Stimulated activated CD4-positive, alpha-beta T cell treated with anti-CD3 and anti-CD28 coated beads, TNF-alpha, amount 100 ng/mL, for 24 hours (primary cell): ENCODE measurements around the gene PLAAT2.
"Not testable (repeated sequence)": the region's sequence is repeated elsewhere in the genome, so short reads cannot be mapped to it uniquely, and the experiment has no call there.

ENCODE experiments used
- DNase-seq, 3 experiments: peaks; one replicate each; pipeline ENCODE4 v3.0.0-alpha.2; 2020; ENCODE audit warnings: low read depth in 3 of 3

Gene PLAAT2

GRCh38 chr11:63578882-63579281, 15.7 kb upstream of the PLAAT2 start:
- not testable (repeated sequence) for DNase-seq

DNA sequence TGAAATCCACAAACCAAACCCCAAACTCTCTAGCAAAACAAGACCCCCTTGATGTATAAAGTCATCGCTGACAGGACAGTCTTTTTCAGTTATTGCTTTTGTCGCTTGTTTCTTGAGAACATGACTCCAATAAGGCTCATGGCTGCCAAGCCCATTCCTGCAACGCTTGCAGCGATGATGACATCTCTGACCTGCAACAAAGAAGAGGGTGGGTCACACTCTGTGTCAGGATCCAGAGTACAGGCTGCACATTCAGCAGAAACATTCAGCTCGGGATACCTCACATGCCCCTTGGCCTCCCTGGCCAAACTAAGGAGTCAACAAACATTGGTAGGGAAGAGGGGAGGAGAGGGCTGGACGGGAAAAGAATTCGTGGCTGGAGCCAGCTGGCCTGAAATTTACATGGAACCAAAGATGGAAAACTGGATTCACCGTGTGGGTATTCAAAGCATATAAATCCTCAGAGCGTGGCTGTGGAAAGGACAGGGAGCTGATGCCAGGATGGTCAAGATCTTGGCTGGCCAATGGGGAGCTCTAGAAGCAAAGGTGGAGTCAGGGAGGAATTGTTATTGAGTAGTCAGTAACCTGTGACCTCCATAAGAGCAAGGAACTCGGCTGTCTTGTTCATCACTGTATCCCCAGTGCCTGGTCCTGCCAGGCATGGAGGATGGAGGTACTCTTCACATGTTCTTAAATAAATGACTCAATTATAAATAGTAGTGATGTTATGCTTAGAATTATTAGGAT, 11.8 kb upstream of the PLAAT2 start:
- no peak for DNase-seq

DNA sequence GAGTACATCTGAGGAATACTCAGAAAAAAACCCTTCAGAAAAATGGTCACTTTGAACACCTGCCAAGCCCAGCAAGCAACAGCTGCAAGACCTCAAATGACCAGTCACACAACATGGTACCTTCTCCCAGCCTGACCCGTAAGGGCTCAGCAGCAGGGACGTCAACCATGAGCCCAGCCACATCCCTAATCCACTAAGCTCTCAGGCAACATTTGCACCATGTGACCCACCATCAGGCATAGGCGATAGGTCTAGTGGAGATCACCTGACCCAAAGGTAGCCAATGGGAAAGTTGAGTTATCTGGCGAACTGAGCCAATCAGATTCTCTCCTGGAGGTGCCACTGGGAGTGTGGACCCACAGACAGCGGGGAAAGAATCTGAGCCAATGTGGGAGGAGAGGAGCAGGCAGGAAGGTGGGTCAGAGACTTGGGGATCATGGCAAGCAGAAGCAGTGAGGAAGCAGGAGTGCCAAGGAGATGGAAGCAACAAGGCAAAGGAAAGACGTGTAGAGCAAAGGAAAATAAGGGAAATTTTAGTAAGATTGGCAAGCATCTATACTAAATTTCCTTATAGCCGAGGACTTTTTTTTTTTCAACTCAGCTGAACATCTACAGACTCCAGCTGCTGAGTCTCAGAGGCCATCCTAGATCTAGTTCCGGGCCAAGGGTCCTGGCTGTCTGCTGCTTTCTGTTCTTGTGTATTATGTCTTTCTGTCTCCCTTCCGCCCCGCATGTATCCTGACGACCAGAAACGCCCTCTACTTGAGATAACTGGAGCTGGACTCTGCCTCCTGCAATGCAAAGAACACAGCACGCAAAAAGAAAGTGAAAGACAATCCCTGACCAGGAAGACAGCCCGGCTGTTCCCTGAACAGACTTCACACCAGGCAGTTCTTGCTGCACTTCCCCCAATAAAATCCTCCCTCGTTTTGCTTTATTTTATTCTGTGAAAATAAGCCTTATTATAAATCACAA, 11.0 kb upstream of the PLAAT2 start:
- no peak for DNase-seq

GRCh38 chr11:63572026-63572688, 9.0 kb upstream of the PLAAT2 start:
- no peak for DNase-seq

DNA sequence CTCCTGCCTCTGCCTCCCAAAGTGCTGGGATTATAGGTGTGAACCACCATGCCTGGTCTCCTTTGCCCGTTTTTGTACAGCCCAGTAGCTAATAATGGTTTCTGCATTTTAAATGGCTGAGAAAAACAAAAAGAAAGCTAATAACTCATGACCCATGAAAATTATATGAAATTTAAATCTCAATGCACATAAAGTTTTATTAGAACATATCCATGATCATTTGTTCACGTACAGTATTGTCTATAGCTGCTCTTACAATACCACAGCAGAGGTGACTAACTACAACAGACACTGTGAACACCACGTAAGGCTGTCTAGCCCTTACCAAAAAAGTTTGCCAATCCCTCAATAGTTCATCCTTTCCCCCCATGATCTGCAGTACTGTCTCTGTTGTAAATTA, 6.4 kb upstream of the PLAAT2 start:
- no peak for DNase-seq

GRCh38 chr11:63567044-63567840, 4.1 kb upstream of the PLAAT2 start:
- peak in 1 of 3 experiments; percentile 54 for DNase-seq

GRCh38 chr11:63564784-63565350, 1.7 kb upstream of the PLAAT2 start:
- DNase-seq, result no peak

DNA sequence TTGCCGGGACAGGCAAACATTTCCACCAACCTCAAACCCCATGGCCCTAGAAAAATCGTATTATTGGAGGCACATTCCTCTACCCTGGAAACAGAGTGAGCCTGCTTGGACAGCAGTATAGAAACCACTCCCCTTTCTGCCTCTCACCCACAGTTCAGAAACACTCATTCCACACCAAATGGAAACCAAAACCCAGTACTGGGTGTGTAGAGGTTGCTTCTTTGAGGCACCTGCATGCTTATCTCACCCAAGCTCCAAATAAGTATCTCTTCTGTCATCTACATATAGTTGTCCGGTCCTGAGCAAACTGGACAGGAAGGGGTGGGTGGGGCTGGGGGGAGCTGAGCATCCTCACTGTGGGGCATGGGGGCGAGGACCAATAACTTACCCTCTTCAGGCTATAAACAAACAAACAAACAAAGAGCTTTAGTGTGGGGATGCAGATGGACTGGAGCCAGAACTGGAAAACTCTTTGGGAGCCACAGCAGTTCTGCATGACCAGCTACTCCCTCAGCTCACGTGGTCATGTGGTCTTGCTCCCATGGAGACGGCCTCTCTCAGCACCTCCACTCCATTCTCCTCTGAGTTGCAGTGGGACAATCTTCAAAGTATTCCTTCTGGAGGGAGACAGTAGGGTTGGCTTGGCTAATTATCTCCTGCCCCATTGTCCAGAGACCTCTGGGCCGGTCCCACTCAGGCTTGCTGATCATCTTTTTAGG, 1.0 kb upstream of the PLAAT2 start:
- no peak for DNase-seq

DNA sequence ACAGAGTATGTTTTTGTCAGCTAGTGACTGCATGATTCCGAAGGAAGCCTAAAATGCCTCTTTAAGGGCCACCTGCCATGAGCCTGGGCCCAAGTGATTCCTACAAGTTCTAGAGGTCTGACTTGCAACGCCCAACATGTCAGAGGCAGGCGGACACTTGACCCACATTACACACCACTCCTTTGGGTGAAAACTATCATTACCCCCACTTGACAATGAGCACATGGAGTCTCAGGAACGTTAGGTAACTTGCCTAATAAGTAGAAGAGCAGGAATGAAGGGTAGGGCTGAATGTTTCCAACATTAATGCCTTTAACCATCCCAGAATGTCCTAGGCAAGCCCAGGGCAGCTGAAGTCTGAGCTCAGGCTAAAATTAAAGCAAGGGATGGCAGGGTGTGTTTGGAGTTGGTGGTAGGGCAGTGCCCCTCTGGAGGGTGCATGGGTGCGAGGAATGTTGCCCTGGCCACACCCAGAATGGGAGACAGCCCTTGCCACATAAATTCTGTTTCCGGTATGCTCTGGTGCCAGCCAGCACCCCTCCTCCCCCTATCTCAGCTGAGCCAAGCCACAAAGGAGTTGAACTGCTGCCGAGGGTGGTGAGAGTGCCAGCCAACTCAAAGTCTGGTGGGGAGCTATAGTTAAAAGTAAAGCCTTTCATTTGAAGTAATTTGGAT, 2.5 kb downstream of the PLAAT2 start:
- no peak for DNase-seq

DNA sequence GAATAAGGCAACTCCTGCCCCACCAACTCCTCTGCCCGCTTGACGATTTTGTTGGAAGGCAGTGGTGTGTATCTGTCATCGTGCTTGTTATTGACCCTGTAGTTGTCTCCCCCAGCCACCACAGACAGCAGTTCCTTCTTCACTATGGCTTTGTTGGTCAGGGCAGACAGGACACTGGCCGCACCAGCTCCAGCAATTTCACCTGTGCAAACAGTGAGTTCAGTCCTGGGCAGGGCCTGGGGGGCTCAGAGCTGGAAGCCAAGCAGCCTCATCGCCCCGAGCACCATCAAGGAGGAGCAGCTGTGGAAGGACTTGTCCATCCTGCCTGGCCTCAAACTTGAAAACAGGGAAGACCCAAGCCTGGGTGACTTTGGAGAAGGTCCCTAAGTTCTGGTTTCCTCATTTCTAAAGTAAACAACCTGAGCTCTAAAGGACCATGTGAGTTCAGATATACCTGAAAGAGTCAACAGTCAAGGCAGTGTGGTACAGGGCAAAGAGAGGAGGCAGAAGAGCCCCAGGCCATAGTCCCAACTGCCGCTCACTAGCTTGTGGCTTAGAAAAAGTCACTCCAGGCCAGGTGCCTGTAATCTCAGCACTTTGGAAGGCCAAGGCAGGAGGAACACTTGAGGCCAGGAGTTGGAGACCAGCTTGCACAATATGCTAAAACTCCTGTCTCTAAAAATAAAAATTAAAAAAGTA, 4.6 kb downstream of the PLAAT2 start:
- no peak for DNase-seq

DNA sequence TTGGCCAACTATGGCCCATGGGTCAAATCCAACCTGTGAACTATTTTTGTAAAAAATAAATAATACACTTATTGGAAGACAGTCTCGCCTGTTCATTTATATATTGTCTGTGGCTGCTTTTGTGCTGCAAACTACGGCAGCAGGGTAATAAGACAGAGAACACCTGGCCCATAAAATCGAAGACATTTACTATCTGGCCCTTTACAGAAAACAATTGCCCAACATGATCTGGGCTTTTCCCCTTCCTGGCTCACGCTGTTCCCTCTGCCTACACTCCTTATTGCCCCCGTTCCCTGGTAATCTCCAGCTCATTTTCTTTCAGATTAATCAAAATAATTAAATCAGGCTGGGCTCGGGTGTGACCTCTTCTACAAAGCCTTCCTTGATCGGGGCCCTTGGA, 5.6 kb downstream of the PLAAT2 start:
- DNase-seq, result no peak

- no peak for DNase-seq
Measured at GRCh38 chr11:63556404-63557013, 6.7 kb downstream of the PLAAT2 start.

DNA sequence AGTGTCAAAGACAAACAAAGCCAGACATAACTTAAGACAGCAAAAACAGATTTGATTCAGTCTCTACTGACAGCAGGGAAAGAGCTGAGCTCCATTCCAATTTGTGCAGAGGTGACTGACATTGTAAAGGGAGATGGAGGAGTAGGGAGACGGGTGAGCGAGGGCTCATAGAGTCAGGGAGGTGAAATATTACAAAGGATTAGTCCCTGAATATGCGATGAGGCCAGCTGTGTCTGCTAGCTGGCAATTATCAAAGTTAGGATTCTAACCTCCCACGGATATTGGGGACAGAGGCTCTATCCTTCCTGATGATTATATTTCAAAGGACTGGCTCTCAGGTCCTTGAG, 8.3 kb downstream of the PLAAT2 start:
- DNase-seq, result no peak

GRCh38 chr11:63553759-63554158, 9.4 kb downstream of the PLAAT2 start:
- peak in 1 of 3 experiments; percentile 41 for DNase-seq

GRCh38 chr11:63552921-63553320, 10.3 kb downstream of the PLAAT2 start:
- no peak for DNase-seq

GRCh38 chr11:63551889-63552266, 11.3 kb downstream of the PLAAT2 start:
- DNase-seq, result no peak

DNA sequence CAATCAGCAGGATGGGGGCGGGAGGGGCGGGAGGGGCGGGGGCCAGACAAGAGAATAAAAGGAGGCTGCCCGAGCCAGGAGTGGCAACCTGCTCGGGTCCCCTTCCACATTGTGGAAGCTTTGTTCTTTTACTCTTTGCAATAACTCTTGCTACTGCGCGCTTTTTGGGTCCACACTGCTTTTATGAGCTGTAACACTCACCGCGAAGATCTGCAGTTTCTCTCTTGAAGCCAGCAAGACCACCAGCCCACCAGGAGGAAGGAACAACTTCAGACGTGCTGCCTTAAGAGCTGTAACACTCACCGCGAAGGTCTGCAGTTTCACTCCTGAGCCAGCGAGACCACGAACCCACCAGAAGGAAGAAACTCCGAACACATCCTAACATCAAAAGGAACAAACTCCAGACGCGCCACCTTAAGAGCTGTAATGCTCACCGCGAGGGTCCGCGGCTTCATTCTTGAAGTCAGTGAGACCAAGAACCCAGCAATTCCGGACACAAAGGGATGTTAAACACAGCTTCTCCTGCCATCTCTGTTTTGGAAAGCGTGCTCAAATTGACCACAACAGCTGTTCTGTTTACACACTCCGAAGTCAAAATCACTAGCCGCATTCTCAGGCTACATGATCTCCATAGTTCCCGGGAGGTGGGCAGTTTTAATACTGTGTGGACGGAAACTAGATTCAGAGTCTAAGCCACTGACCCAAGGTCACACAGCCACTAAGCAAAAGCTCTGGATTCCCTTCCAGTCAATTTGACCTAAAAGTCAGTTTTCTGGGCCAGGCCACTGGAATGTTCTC, 11.9 kb downstream of the PLAAT2 start:
- no peak for DNase-seq

- DNase-seq, result not testable (repeated sequence)
Measured at GRCh38 chr11:63550156-63550700, 13.0 kb downstream of the PLAAT2 start.
